ENCODE results near the gene SCART1. TPM values are rescaled to one million over a fixed set of nuclear protein-coding genes. Genes with fewer than 3 reads are reported as not detected.

Gene SCART1
- total and polyA plus RNA-seq, 2 of the 4 experiments (the other 2 are of a cell fraction): 0.54 to 2.1 TPM

GRCh38 chr10:133448120-133448519 is 5.6 kb upstream of the SCART1 start:
- ChIA-PET POLR2A (ENCODE audit: unreplicated experiment) (no interaction called here), CTCF (no interaction called here)
- Histone ChIP-seq H2BK15ac (ENCODE audit: low read depth, low read length) (no peak overlapping the region), H3K4me1 (ENCODE audit: control insufficient read depth, insufficient read depth, low read length) (no peaks in the 10 kb centered on the region), H4K91ac (ENCODE audit: insufficient read depth, low read depth, low read length) (no peak overlapping the region), H4K8ac (ENCODE audit: low read depth in 2 of 2, low read length in 2 of 2) (no peak overlapping the region), H3K18ac (ENCODE audit: low read depth, low read length) (no peak overlapping the region), H3K27me3 (ENCODE audit: control insufficient read depth, insufficient read depth, low read length) (no peaks in the 10 kb centered on the region), H3K14ac (replicated peaks; ENCODE audit: low read depth, low read length) (no peak overlapping the region), H3K9me3 (ENCODE audit: control insufficient read depth, insufficient read depth, low read length) (peaks cover 15% of the 10 kb centered on the region), H3K4ac (ENCODE audit: low read depth, low read length) (no peak overlapping the region), H3K36me3 (ENCODE audit: control insufficient read depth, insufficient read depth, low read length) (no peaks in the 10 kb centered on the region), H3K9ac (ENCODE audit: low read depth, low read length) (no peak overlapping the region), H4K5ac (ENCODE audit: low read depth, low read length) (no peak overlapping the region), H2AK5ac (ENCODE audit: low read depth, low read length) (no peak overlapping the region), H2BK120ac (ENCODE audit: low read depth, low read length) (no peak overlapping the region), H2BK5ac (ENCODE audit: low read depth, low read length, poor library complexity, severe bottlenecking) (no peak overlapping the region), H3K79me1 (ENCODE audit: low read depth in 1 of 2, low read length in 2 of 2) (no peaks in the 10 kb centered on the region), H3K23ac (ENCODE audit: low read depth, low read length) (no peak overlapping the region), H3K27ac (ENCODE audit: insufficient read depth, low read length) (no peak overlapping the region), H3K56ac (ENCODE audit: extremely low read depth, insufficient read depth, low read length) (no peak overlapping the region), H4K20me1 (ENCODE audit: insufficient read depth, low read length) (no peaks in the 10 kb centered on the region), H3K4me3 (ENCODE audit: insufficient read depth, low read depth, low read length) (no peak overlapping the region), H2AK9ac (replicated peaks; ENCODE audit: low read depth, low read length, poor library complexity) (no peak overlapping the region), H2BK20ac (ENCODE audit: low read depth, low read length) (no peak overlapping the region), H2AFZ (replicated peaks; ENCODE audit: low read length, poor library complexity) (no peak overlapping the region), H3K4me2 (ENCODE audit: low read depth, low read length) (no peak overlapping the region), H3K9me1 (ENCODE audit: insufficient read depth, low read length) (no peaks in the 10 kb centered on the region)
- BruUV-seq (replicated peaks): TSS peak; percentile 19
- ATAC-seq (ENCODE audit: low read depth) (no peak), DNase-seq (no peak)
- in situ Hi-C loops (cut with MboI; ENCODE audit: low sequenced_read_pairs): no loop called here
- TF ChIP-seq MAFK (IDR thresholded peaks at IDR 0.05; ENCODE audit: low read depth, low read length): no peak
- TF ChIP-seq MAZ (IDR thresholded peaks at IDR 0.05; ENCODE audit: borderline replicate concordance, low read depth, low read length): no peak
- no peak for TF ChIP-seq CHD1 (IDR thresholded peaks at IDR 0.05; ENCODE audit: low read depth, low read length)
- no peak for TF ChIP-seq FOS (IDR thresholded peaks at IDR 0.05; ENCODE audit: low read depth, low read length)
- no peak for TF ChIP-seq SMC3 (IDR thresholded peaks at IDR 0.05; ENCODE audit: low read depth, low read length)
- TF ChIP-seq NFE2L2 (IDR thresholded peaks at IDR 0.05; ENCODE audit: low read depth, low read length): no peak
- no peak for TF ChIP-seq RFX5 (IDR thresholded peaks at IDR 0.05; ENCODE audit: low read depth, low read length)
- TF ChIP-seq ELK1 (IDR thresholded peaks at IDR 0.05; ENCODE audit: borderline replicate concordance, low read depth, low read length): no peak
- no peak for TF ChIP-seq RCOR1 (IDR thresholded peaks at IDR 0.05; ENCODE audit: insufficient replicate concordance, low read length)
- TF ChIP-seq BHLHE40 (IDR thresholded peaks at IDR 0.05; ENCODE audit: low read depth, low read length): no peak
- no peak for TF ChIP-seq CEBPB (IDR thresholded peaks at IDR 0.05; ENCODE audit: low read depth, low read length)
- TF ChIP-seq, protein P1, sequence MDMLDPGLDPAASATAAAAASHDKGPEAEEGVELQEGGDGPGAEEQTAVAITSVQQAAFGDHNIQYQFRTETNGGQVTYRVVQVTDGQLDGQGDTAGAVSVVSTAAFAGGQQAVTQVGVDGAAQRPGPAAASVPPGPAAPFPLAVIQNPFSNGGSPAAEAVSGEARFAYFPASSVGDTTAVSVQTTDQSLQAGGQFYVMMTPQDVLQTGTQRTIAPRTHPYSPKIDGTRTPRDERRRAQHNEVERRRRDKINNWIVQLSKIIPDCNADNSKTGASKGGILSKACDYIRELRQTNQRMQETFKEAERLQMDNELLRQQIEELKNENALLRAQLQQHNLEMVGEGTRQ (IDR thresholded peaks at IDR 0.05; ENCODE audit: low read depth, low read length): no peak
- no peak for TF ChIP-seq RAD21 (IDR thresholded peaks at IDR 0.05; ENCODE audit: low read length)
- TF ChIP-seq CTCF (conservative IDR thresholded peaks at IDR 0.05; ENCODE audit: low read depth, low read length): no peak
- TF ChIP-seq MXI1 (IDR thresholded peaks at IDR 0.05; ENCODE audit: borderline replicate concordance, low read depth, low read length): no peak
- dilution Hi-C loops (cut with HindIII; ENCODE audit: low sequenced_read_pairs, unreplicated experiment): no loop called here
- intact Hi-C loops (cut with micrococcal nuclease): no loop called here
